ENCODE results near the gene FKBP1B.

- no peak for TF ChIP-seq CTCF (IDR thresholded peaks at IDR 0.05)
- TF ChIP-seq POLR2A (IDR thresholded peaks at IDR 0.05): no peak
- no peak for TF ChIP-seq EP300 (IDR thresholded peaks at IDR 0.05)
Observed at GRCh38 chr2:24007693-24008092, 41.8 kb upstream of the FKBP1B start.
